ENCODE measurements around the gene TCEA3. TPM values are rescaled to one million over a fixed set of nuclear protein-coding genes. Genes with fewer than 3 reads are reported as not detected.

Gene TCEA3
- total and polyA plus RNA-seq, 2 experiments from 2014 or later: not detected

GRCh38 chr1:23459338-23459757 lies 34.8 kb upstream of the TCEA3 start (continued):
- TF ChIP-seq ZNF114 (CRISPR knock-in tag; IDR thresholded peaks at IDR 0.05): no peak
- TF ChIP-seq ZNF331 (CRISPR knock-in tag; IDR thresholded peaks at IDR 0.05; ENCODE audit: low read depth): no peak
- no peak for TF ChIP-seq CTCF (conservative IDR thresholded peaks at IDR 0.05; ENCODE audit: low read depth in 2 of 2)
- TF ChIP-seq REST (IDR thresholded peaks at IDR 0.05; ENCODE audit: unreplicated experiment): no peak

- Histone ChIP-seq H3K27me3 (ENCODE audit: insufficient read depth) (no peaks in the 10 kb centered on the region), H3F3A (replicated peaks; ENCODE audit: low read depth) (no peaks in the 10 kb centered on the region), H3K9me2 (ENCODE audit: insufficient read depth) (no peaks in the 10 kb centered on the region), H2AFZ (no peak overlapping the region), H4K20me1 (replicated peaks; ENCODE audit: insufficient read depth) (no peaks in the 10 kb centered on the region; the same call in none of the 2 replicates), H3K27ac (ENCODE audit: low read depth) (no peak overlapping the region), H3K4me1 (ENCODE audit: insufficient read depth) (no peaks in the 10 kb centered on the region), H3K79me2 (replicated peaks; ENCODE audit: insufficient read depth) (no peaks in the 10 kb centered on the region; the same call in 1 of the 2 replicates), H3K36me3 (ENCODE audit: insufficient read depth) (0 out of 2 replicates have a peak, but pooled peaks cover 4% of the 10 kb centered on the region), H3K4me3 (no peak overlapping the region), H3K4me2 (no peak overlapping the region)
- Mint-ChIP-seq H3K4me1 (peaks cover 5% of the 10 kb centered on the region; the same call in 2 of the 3 replicates), H3K4me3 (no peak overlapping the region), H3K36me3 (ENCODE audit: low read depth) (peaks cover 15% of the 10 kb centered on the region), H3K27ac (no peak overlapping the region), H3K27me3 (ENCODE audit: insufficient read depth, low read depth, poor library complexity) (peaks cover 7% of the 10 kb centered on the region), H3K9me3 (no peaks in the 10 kb centered on the region)
- DNase-seq (ENCODE audit: low spot score) (no peak), ATAC-seq (no peak)
- no peak for TF ChIP-seq STAT1 (IDR thresholded peaks at IDR 0.05; ENCODE audit: unreplicated experiment)
- TF ChIP-seq EZH2 (IDR thresholded peaks at IDR 0.05; ENCODE audit: low read depth, unreplicated experiment): no peak
- TF ChIP-seq CREB1 (CRISPR knock-in tag; IDR thresholded peaks at IDR 0.05; ENCODE audit: low read depth): no peak
- no peak for TF ChIP-seq REST (IDR thresholded peaks at IDR 0.05; ENCODE audit: unreplicated experiment)
- TF ChIP-seq ZNF462 (CRISPR knock-in tag; IDR thresholded peaks at IDR 0.05): no peak
- TF ChIP-seq NANOG (IDR thresholded peaks at IDR 0.05; ENCODE audit: borderline replicate concordance): no peak
- TF ChIP-seq POLR2AphosphoS5 (IDR thresholded peaks at IDR 0.05; ENCODE audit: low read depth): no peak
These were observed 31.7 kb upstream of the TCEA3 start for GRCh38 chr1:23456226-23456625.
